Large intestine (tissue), 3 donors: ENCODE measurements around the gene SDF4. TPM values are rescaled to one million over a fixed set of nuclear protein-coding genes. Genes with fewer than 3 reads are reported as not detected.

Experiments
- DNase-seq, 2 donors: peaks; one replicate each; pipeline versions ENCODE4 v3.0.0 to v3.0.0-alpha.2; 2013
- H3K27ac ChIP-seq: one replicate; pipeline ENCODE4 v1.5.1; 2013; ENCODE audit warnings: low read length
- H3K27me3 ChIP-seq: 2 replicates; pipeline ENCODE4 v1.6.1; 2013; ENCODE audit warnings: low read length; ENCODE audit not compliant: control insufficient read depth, insufficient read depth
- H3K36me3 ChIP-seq: 2 replicates; pipeline ENCODE4 v1.6.1; 2013; ENCODE audit warnings: low read length; ENCODE audit not compliant: control insufficient read depth, insufficient read depth
- H3K4me1 ChIP-seq: one replicate; pipeline ENCODE4 v1.6.1; 2013; ENCODE audit warnings: low read length; ENCODE audit not compliant: control insufficient read depth, insufficient read depth
- H3K4me3 ChIP-seq: one replicate; pipeline ENCODE4 v1.5.1; 2013; ENCODE audit warnings: low read length
- H3K9me3 ChIP-seq: one replicate; pipeline ENCODE4 v1.6.1; 2013; ENCODE audit warnings: mild to moderate bottlenecking, low read depth, low read length, moderate library complexity; ENCODE audit not compliant: control insufficient read depth
- WGBS: methylation state at CpG from one replicate; pipeline ENCODE4 v1.1.5; 2013; ENCODE audit warnings: low lambda C conversion rate; ENCODE audit not compliant: insufficient coverage; 5-methylcytosine and 5-hydroxymethylcytosine counted together
- polyA plus RNA-seq: library from polyadenylated mRNA; unstranded; fragments of 120-200 nt; gene quantifications from one replicate; pipeline ENCODE4 v1.2.1, GENCODE V29; 2013

The SDF4 gene
- polyA plus RNA-seq, 1 donor: 174 TPM

DNA sequence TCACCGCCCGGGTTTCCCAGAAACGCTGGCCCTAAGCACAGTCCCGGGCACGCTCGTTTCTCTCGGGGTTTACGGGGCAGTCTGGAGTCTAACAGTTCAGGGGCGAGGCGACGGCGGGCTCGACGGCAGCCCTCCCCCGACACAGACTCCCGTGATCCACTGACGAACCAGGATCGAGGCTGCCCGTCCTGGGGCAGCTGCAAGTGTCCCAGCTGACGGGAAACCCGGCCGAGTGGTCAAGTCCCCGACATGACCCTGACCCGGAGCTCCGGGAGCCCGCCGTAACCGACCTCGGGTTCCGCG, 41.4 kb upstream of the SDF4 start:
- H3K27ac ChIP-seq: peak overlapping the region; percentile 7
- peaks cover 17% of the 10 kb centered on the region for H3K4me1 ChIP-seq
- H3K36me3 ChIP-seq: peaks cover 10% of the 10 kb centered on the region
- peaks cover 3% of the 10 kb centered on the region for H3K9me3 ChIP-seq
- peak overlapping the region; percentile 95 for H3K4me3 ChIP-seq
- peak in 1 of 2 donors; percentile 31 for DNase-seq
- WGBS: no CpG with 5 or more reads among the region's 31 CpGs
- H3K27me3 ChIP-seq: no peaks in the 10 kb centered on the region

DNA sequence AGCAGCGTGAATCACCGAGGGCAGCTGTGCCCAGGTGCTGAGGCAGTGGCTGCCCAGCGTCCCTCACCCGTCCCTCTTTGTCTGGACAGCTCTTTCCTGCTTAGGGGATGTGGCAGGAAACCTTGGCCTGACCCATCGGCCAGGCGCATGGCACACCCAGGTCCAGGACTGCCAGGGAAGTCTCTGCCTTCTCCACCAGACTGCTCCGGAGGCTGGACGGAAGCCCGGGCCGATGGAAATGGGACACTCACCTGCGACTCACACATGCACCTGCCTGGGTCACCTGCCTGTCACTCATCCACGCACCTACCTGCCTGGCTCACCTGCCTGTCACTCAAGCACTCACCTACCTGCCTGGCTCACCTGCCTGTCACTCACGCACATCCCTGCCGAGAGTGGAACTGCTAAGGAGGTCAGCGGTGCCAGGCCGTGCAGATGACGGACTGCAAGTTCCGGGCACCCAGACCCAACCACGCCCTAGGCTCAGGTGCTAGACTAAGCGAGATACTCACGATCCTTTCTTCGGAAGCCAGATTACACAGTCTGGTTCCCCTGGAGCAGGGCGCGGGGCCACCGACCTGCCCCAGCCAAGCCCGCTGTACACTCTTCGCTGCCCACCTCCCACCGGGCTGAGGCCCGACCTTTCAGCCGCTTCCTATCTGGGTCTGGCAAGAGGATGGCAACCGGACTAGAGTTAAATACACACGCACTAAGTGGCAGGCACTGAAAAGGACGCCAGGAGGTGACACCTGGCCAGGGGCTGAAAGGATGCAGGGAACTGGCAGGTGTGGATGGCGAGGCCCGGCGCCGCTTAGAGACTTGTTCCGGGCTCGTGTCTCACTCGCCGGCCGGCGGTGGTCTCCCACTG, 40.8 kb upstream of the SDF4 start:
- Histone ChIP-seq H3K27ac (peak overlapping the region; percentile 7), H3K4me3 (peak overlapping the region; percentile 95), H3K27me3 (no peaks in the 10 kb centered on the region), H3K36me3 (peaks cover 12% of the 10 kb centered on the region), H3K9me3 (peaks cover 7% of the 10 kb centered on the region), H3K4me1 (peaks cover 17% of the 10 kb centered on the region)
- WGBS: no CpG with 5 or more reads among the region's 43 CpGs
- DNase-seq: peak in 1 of 2 donors; percentile 31

DNA sequence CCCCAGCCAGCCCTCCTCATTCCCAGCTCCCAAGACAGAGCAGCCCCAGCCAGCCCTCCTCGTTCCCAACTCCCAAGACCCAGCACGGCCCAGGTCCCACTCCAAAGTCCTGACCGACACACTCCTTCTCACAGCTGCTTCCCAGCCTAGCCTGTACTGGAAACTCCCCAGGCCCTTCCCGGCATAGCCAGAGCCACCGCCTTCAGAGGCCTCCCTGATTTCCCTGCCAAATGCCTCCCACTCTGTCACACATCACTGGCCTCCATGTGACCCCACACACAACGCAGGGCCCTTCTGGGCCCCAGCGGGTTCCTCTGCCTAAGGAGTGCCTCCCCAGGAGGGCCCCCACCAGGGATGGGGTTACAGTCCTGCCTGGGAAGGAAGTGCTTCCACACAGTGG, 39.0 kb upstream of the SDF4 start:
- peaks cover 22% of the 10 kb centered on the region for H3K36me3 ChIP-seq
- DNase-seq: no peak
- H3K27ac ChIP-seq: no peak overlapping the region
- no CpG with 5 or more reads among the region's 7 CpGs for WGBS
- peaks cover 8% of the 10 kb centered on the region for H3K9me3 ChIP-seq
- H3K4me3 ChIP-seq: no peak overlapping the region
- H3K27me3 ChIP-seq: no peaks in the 10 kb centered on the region
- H3K4me1 ChIP-seq: peaks cover 17% of the 10 kb centered on the region

DNA sequence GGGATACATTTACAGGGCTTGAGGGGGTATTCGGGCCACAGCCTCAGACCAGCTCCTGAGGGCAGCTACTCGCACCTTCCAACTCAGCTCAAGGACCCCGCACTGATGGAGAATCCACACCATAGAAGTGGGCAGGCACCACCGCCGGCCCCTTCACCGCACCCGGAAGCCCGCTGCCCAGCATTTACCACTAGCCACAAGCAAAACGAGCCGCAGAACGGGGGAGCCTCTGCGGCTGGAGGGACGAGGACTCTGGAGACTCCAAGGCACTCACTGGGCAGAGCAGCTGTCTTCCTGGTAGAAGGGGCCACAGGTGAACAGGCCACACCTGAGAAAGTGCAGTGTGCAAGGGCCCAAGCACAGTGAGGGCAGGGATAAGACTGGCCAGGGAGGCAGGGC, 36.5 kb upstream of the SDF4 start:
- no peak for DNase-seq
- peaks cover 42% of the 10 kb centered on the region for H3K36me3 ChIP-seq

DNA sequence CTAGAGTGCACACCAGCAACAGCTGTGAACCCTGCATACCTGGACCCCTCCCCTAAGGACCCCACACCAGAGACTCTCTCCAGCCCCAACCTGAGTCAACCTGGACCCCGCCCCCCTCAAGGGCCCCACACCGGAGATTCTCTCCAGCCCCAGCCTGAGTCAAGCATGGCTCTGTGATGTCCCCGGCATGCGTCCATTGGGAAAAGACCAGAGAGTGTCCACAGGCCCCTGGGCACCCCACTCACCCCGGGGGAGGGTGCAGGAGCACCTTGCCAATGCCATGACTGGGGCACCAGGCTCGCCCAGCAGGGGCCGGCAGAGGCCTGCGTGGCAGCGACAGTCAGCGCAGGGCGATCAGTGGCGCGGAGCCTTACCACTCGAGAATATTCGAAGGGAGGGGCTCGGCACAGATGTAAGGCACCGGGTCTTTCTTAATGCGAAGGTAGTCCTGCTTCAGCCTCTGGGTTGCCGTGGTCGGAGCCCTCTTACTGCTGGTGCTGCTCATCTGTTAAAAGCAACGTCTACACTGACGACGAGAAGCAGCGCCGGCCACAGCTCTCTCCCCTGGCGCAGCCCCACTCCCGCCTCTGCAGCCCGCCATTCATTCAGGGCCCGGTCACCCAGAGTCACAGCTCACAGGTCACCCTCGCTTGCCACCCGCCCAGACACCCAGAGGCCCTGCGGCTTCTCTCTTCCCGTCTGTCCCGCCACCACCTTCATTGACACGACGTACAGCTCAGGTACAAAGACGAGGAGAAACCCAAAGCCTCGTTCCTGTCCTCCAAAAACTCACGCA, 35.9 kb upstream of the SDF4 start:
- Histone ChIP-seq H3K9me3 (peaks cover 5% of the 10 kb centered on the region), H3K36me3 (peaks cover 48% of the 10 kb centered on the region), H3K4me3 (no peak overlapping the region), H3K27ac (no peak overlapping the region), H3K4me1 (peaks cover 10% of the 10 kb centered on the region), H3K27me3 (no peaks in the 10 kb centered on the region)
- WGBS: no CpG with 5 or more reads among the region's 39 CpGs
- no peak for DNase-seq

More for the DNA sequence above, 36.5 kb upstream of the SDF4 start:
- WGBS: 100% methylated on average over 2 of the region's 13 CpGs
- H3K4me1 ChIP-seq: peaks cover 10% of the 10 kb centered on the region
- H3K27me3 ChIP-seq: no peaks in the 10 kb centered on the region
- peaks cover 5% of the 10 kb centered on the region for H3K9me3 ChIP-seq
- no peak overlapping the region for H3K4me3 ChIP-seq
- no peak overlapping the region for H3K27ac ChIP-seq

DNA sequence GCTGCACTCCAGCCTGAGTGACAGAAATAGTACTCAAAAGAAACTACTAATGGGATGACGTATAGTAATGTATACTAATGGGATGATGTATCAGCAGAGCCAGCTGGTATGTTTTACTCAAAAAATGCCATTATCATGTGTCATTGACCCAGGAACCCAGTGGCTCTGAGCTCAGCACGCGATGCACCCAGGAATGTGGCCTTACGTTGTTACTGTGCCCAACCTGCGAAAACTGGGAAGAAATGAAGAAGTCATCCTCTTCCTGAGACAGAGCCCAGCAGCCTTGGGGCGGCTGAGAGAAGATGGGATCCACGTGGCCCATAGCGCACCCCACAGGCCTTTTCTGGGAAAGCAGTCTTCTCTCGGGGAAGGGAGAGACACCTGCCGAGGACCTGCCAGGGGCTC, 33.1 kb upstream of the SDF4 start:
- Histone ChIP-seq H3K4me1 (no peaks in the 10 kb centered on the region), H3K27me3 (no peaks in the 10 kb centered on the region), H3K36me3 (peaks cover 61% of the 10 kb centered on the region), H3K4me3 (no peak overlapping the region), H3K9me3 (peaks cover 5% of the 10 kb centered on the region), H3K27ac (no peak overlapping the region)
- WGBS: 100% methylated on average over 2 of the region's 10 CpGs
- no peak for DNase-seq

DNA sequence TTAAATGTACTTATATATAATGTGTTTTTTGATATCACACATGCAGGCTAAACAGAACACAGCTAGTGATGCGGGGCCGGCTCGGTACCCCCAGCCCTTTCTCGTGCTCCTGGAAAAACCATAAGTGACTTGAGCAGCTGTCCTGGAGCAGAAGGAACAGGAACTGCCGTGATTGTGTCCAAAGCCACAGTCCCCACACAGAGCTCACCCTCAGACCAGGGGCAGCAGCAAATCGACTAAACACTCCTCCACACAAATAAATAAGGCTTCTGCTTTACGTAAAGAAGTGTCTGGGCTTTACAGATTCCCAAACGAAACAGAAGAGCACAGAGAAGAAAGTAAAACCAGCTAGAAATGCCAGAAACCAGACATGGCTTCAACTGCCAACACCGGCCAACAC, 32.2 kb upstream of the SDF4 start:
- no peak for DNase-seq
- H3K27me3 ChIP-seq: no peaks in the 10 kb centered on the region
- no peak overlapping the region for H3K27ac ChIP-seq
- no peaks in the 10 kb centered on the region for H3K4me1 ChIP-seq
- no CpG with 5 or more reads among the region's 9 CpGs for WGBS
- peaks cover 67% of the 10 kb centered on the region for H3K36me3 ChIP-seq
- no peak overlapping the region for H3K4me3 ChIP-seq
- H3K9me3 ChIP-seq: peaks cover 5% of the 10 kb centered on the region

DNA sequence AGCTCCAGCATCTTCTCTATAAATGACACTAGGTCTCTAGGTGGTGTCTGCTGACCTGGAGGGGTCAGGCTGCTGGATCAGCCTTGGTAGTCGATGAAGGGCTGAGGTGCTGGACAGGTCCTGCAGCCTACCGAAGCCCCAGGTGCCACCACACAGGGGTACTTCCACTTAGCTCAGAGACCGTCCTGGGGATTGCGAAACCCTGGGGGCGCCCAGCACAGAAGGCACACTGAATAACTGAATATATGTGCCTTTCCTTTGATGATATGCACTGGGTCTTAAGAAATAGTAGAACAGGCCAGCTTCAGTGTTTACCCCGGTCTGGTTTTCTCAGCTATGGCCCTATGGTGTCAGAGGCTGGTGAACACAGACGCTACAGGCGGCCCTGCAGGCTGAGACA, 31.0 kb upstream of the SDF4 start:
- H3K27me3 ChIP-seq: no peaks in the 10 kb centered on the region
- H3K27ac ChIP-seq: no peak overlapping the region
- H3K36me3 ChIP-seq: peaks cover 68% of the 10 kb centered on the region
- DNase-seq: no peak
- 100% methylated on average over 1 of the region's 8 CpGs for WGBS
- no peak overlapping the region for H3K4me3 ChIP-seq
- peaks cover 3% of the 10 kb centered on the region for H3K9me3 ChIP-seq
- no peaks in the 10 kb centered on the region for H3K4me1 ChIP-seq

DNA sequence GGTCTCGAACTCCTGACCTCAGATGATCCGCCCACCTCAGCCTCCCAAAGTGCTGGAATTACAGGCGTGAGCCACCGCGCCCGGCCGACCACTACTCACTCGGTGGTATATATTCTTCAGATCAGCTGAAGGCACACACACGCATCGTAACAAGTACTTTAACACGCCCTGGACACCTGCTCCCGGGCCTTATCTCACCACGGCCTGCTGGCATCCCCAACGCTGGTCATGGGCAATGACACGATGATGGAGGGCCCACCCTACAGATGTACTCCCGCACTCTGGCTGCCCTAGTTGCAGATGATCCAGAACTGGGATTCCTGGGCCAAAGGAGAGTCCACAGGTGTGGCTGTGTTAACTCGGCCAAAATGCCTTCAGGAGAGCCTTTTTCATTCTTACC, 30.3 kb upstream of the SDF4 start:
- Histone ChIP-seq H3K27me3 (no peaks in the 10 kb centered on the region), H3K4me3 (no peak overlapping the region), H3K9me3 (no peaks in the 10 kb centered on the region), H3K36me3 (peaks cover 61% of the 10 kb centered on the region), H3K4me1 (no peaks in the 10 kb centered on the region), H3K27ac (no peak overlapping the region)
- WGBS: no CpG with 5 or more reads among the region's 17 CpGs
- DNase-seq: no peak

DNA sequence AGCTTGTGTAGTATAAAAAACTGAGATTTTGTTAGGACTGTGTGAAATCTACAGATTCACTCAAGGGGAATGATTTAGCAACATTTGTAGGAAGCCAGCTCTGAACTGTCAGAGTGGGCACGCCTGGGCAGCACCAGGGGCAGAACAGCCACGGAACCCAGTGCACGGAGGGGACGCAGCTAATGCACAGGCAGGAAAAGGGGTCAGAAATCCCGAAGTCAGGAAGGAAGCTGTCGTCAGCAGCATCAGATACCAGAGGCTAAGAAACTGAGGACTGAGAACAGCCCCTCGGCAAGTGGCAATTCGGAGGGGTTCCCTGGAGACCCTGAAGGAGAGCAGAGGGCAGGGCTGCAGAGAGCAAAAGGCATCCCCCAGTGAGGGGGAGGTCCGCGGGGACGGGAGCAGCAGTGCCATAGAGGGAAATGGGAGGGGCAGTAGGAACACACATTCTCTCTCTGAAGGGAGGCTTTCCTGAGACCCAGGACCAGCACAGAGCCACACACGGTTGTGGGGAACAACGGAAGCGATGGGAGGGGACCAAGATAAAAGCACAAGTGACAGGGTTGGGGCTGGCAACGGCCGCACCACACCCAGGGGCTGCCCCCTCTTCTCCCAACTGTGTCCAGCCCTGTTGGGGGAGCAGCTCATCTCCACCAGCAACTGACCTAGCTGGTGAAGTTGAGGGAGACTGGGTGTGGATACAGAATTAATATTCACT, 29.2 kb upstream of the SDF4 start:
- no peak overlapping the region for H3K27ac ChIP-seq
- no peaks in the 10 kb centered on the region for H3K4me1 ChIP-seq
- WGBS: no CpG with 5 or more reads among the region's 16 CpGs
- no peak overlapping the region for H3K4me3 ChIP-seq
- H3K9me3 ChIP-seq: no peaks in the 10 kb centered on the region
- no peaks in the 10 kb centered on the region for H3K27me3 ChIP-seq
- DNase-seq: no peak
- peaks cover 65% of the 10 kb centered on the region for H3K36me3 ChIP-seq
